ENCODE data around the gene SLC35E4. TPM values are rescaled to one million over a fixed set of nuclear protein-coding genes. Genes with fewer than 3 reads are reported as not detected.
"Not testable (repeated sequence)": the region's sequence is repeated elsewhere in the genome, so short reads cannot be mapped to it uniquely, and the experiment has no call there.

SLC35E4 gene
- total and polyA plus RNA-seq, 7 experiments from 2014 or later = 0.85 to 5.2 (median 2.3) TPM

DNA sequence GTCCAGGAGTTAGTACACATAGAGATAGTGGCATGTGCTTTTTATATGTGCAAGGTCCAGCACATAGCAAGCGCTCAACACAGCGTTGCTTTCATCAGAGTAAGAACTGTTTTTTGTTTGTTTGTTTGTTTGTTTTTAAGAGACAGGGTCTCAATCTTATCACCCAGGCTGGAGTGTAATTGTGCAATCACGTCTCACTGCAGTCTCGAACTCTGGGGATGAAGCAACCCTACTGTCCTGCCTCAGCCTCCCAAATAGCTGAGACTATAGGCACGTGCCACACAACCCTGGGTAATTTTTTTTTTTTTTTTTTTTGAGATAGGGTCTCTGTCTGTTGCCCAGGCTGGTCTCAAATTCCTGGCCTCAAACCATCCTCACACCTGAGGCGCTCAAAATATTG, 17.8 kb upstream of the SLC35E4 start:
- Mint-ChIP-seq H3K27ac (no peak overlapping the region), H3K4me3 (no peak overlapping the region)
- CTCF ChIA-PET = no interaction called here

GRCh38 chr22:30619909-30620308, 15.7 kb upstream of the SLC35E4 start:
- DNase-seq; H3K4me3 ChIP-seq (ENCODE audit: low read length); H3K27me3 ChIP-seq (ENCODE audit: control insufficient read depth in 2 of 2, insufficient read depth in 2 of 2, low read length in 2 of 2); H3K27me3 Mint-ChIP-seq; H3K9me3 Mint-ChIP-seq; H3K4me3 Mint-ChIP-seq; H3K27ac Mint-ChIP-seq; ATAC-seq; H3K36me3 ChIP-seq (ENCODE audit: control insufficient read depth in 2 of 3, insufficient read depth in 3 of 3, low read length in 3 of 3); H3K36me3 Mint-ChIP-seq; intact Hi-C loops (cut with micrococcal nuclease); POLR2A ChIA-PET; H3K4me1 ChIP-seq (ENCODE audit: control insufficient read depth in 2 of 2, insufficient read depth in 2 of 2, low read length in 2 of 2); H3K27ac ChIP-seq (ENCODE audit: low read depth, low read length); H3K4me1 Mint-ChIP-seq; H3K9me3 ChIP-seq (ENCODE audit: control insufficient read depth in 2 of 3, low read length in 3 of 3): not testable (repeated sequence)
- CTCF ChIA-PET = interaction anchor here (0.6 to 1.0 kb wide), 3 partner anchors 13 to 222 kb away, joined by 3 to 6 read pairs (median 3); no protein-coding TSS in a partner anchor

More for the DNA sequence above, 17.8 kb upstream of the SLC35E4 start:
- Histone ChIP-seq H3K4me1 (ENCODE audit: control insufficient read depth in 2 of 2, insufficient read depth in 2 of 2, low read length in 2 of 2) (no peaks in the 10 kb centered on the region), H3K27ac (ENCODE audit: low read depth, low read length) (no peak overlapping the region), H3K27me3 (ENCODE audit: control insufficient read depth in 2 of 2, insufficient read depth in 2 of 2, low read length in 2 of 2) (no peaks in the 10 kb centered on the region), H3K36me3 (ENCODE audit: control insufficient read depth in 2 of 3, insufficient read depth in 3 of 3, low read length in 3 of 3) (no peaks in the 10 kb centered on the region), H3K4me3 (ENCODE audit: low read length) (no peak overlapping the region), H3K9me3 (ENCODE audit: control insufficient read depth in 2 of 3, low read length in 3 of 3) (no peaks in the 10 kb centered on the region)
- DNase-seq (no peak), ATAC-seq (no peak)
- Mint-ChIP-seq H3K4me1 (peaks cover 0 to 2% (median 0%) of the 10 kb centered on the region in 7 donors), H3K36me3 (peaks cover 0 to 3% (median 0%) of the 10 kb centered on the region in 5 donors), H3K27me3 (no peaks in the 10 kb centered on the region), H3K9me3 (no peaks in the 10 kb centered on the region)
- POLR2A ChIA-PET = no interaction called here
- intact Hi-C loops (cut with micrococcal nuclease) = no loop called here

- no peaks in the 10 kb centered on the region for H3K27me3 Mint-ChIP-seq
- intact Hi-C loops (cut with micrococcal nuclease) = no loop called here
- Histone ChIP-seq H3K4me1 (ENCODE audit: control insufficient read depth in 2 of 2, insufficient read depth in 2 of 2, low read length in 2 of 2) (no peaks in the 10 kb centered on the region), H3K9me3 (ENCODE audit: control insufficient read depth in 2 of 3, low read length in 3 of 3) (no peaks in the 10 kb centered on the region), H3K4me3 (ENCODE audit: low read length) (no peak overlapping the region), H3K27ac (ENCODE audit: low read depth, low read length) (no peak overlapping the region), H3K36me3 (ENCODE audit: control insufficient read depth in 2 of 3, insufficient read depth in 3 of 3, low read length in 3 of 3) (no peaks in the 10 kb centered on the region), H3K27me3 (ENCODE audit: control insufficient read depth in 2 of 2, insufficient read depth in 2 of 2, low read length in 2 of 2) (no peaks in the 10 kb centered on the region)
- H3K36me3 Mint-ChIP-seq = no peaks in the 10 kb centered on the region
- ChIA-PET CTCF (interaction anchor here (0.6 kb wide), 1 partner anchor 293 kb away, joined by 5 read pairs; no protein-coding TSS in a partner anchor), POLR2A (no interaction called here)
- no peaks in the 10 kb centered on the region for H3K4me1 Mint-ChIP-seq
- H3K9me3 Mint-ChIP-seq = no peaks in the 10 kb centered on the region
- no peak overlapping the region for H3K4me3 Mint-ChIP-seq
- ATAC-seq (no peak), DNase-seq (no peak)
- no peak overlapping the region for H3K27ac Mint-ChIP-seq
Measured at GRCh38 chr22:30626413-30626812, 9.2 kb upstream of the SLC35E4 start.

DNA sequence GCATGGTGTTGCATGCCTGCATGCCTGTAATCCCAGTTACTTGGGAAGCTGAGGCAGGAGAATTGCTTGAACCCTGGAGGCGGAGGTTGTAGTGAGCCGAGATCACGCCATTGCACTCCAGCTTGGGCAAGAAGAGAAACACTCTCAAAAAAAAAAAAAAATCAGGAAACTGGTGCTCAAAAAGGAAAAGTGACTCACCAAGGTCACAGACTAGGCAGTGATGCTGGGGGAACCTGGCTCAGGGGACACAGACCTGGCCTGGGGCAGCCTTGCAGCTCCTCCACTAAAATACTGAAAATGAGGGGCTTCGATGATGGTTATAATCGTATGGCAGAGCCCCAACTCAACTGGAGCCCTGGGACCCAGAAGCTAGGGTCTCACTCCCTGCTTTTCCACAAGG, 8.1 kb upstream of the SLC35E4 start:
- POLR2A ChIA-PET = no interaction called here
- H3K4me1 Mint-ChIP-seq = no peaks in the 10 kb centered on the region
- H3K4me3 Mint-ChIP-seq = no peak overlapping the region
- Histone ChIP-seq H3K9me3 (ENCODE audit: control insufficient read depth in 2 of 3, low read length in 3 of 3) (no peaks in the 10 kb centered on the region), H3K27me3 (ENCODE audit: control insufficient read depth in 2 of 2, insufficient read depth in 2 of 2, low read length in 2 of 2) (no peaks in the 10 kb centered on the region), H3K36me3 (ENCODE audit: control insufficient read depth in 2 of 3, insufficient read depth in 3 of 3, low read length in 3 of 3) (no peaks in the 10 kb centered on the region), H3K27ac (ENCODE audit: low read depth, low read length) (no peak overlapping the region), H3K4me3 (ENCODE audit: low read length) (no peak overlapping the region), H3K4me1 (ENCODE audit: control insufficient read depth in 2 of 2, insufficient read depth in 2 of 2, low read length in 2 of 2) (no peaks in the 10 kb centered on the region)
- CTCF ChIA-PET = no interaction called here
- ATAC-seq (no peak), DNase-seq (no peak)
- H3K36me3 Mint-ChIP-seq = no peaks in the 10 kb centered on the region
- intact Hi-C loops (cut with micrococcal nuclease) = no loop called here
- no peaks in the 10 kb centered on the region for H3K9me3 Mint-ChIP-seq
- no peak overlapping the region for H3K27ac Mint-ChIP-seq
- H3K27me3 Mint-ChIP-seq = no peaks in the 10 kb centered on the region

DNA sequence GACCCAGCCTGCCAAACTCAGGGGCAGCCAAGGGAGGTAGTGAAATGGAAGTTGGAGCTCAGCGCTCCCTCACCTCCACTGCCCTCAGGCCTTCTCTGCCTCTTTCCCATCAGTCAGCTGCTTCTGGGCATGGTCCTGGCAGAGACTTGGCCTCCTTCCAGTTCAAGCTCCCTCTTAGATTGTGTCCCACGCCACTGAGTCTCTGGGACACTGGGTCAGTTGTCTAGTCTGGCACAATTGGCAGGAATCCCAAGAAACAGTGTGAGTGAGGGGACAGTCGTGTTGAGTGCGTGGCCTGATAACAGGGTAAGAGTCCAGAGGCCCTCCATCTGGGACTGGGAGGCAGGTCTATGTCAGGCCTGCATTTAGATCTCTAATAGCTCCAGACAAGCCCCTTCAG, 7.1 kb upstream of the SLC35E4 start:
- Histone ChIP-seq H3K9me3 (ENCODE audit: control insufficient read depth in 2 of 3, low read length in 3 of 3) (no peaks in the 10 kb centered on the region), H3K4me3 (ENCODE audit: low read length) (no peak overlapping the region), H3K4me1 (ENCODE audit: control insufficient read depth in 2 of 2, insufficient read depth in 2 of 2, low read length in 2 of 2) (no peaks in the 10 kb centered on the region), H3K36me3 (ENCODE audit: control insufficient read depth in 2 of 3, insufficient read depth in 3 of 3, low read length in 3 of 3) (no peaks in the 10 kb centered on the region), H3K27me3 (ENCODE audit: control insufficient read depth in 2 of 2, insufficient read depth in 2 of 2, low read length in 2 of 2) (no peaks in the 10 kb centered on the region), H3K27ac (ENCODE audit: low read depth, low read length) (no peak overlapping the region)
- ChIA-PET CTCF (no interaction called here), POLR2A (no interaction called here)
- Mint-ChIP-seq H3K27me3 (no peaks in the 10 kb centered on the region), H3K4me1 (no peaks in the 10 kb centered on the region), H3K4me3 (no peak overlapping the region), H3K36me3 (no peaks in the 10 kb centered on the region), H3K27ac (no peak overlapping the region), H3K9me3 (no peaks in the 10 kb centered on the region)
- DNase-seq = no peak
- no peak for ATAC-seq
- intact Hi-C loops (cut with micrococcal nuclease) = no loop called here

DNA sequence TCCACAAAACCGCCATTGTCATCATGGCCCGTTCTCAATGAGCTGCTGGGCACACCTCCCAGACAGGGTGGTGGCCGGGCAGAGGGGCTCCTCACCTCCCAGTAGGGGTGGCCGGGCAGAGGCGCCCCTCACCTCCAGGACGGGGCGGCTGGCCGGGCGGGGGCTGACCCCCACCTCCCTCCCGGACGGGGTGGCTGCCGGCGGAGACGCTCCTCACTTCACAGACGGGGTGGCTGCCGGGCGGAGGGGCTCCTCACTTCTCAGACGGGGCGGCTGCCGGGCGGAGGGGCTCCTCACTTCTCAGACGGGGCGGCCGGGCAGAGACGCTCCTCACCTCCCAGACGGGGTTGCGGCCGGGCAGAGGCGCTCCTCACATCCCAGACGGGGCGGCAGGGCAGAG, 4.1 kb upstream of the SLC35E4 start:
- H3K27me3 Mint-ChIP-seq; H3K4me3 ChIP-seq (ENCODE audit: low read length); CTCF ChIA-PET; DNase-seq; H3K27ac Mint-ChIP-seq; H3K27ac ChIP-seq (ENCODE audit: low read depth, low read length); H3K27me3 ChIP-seq (ENCODE audit: control insufficient read depth in 2 of 2, insufficient read depth in 2 of 2, low read length in 2 of 2); ATAC-seq; H3K36me3 ChIP-seq (ENCODE audit: control insufficient read depth in 2 of 3, insufficient read depth in 3 of 3, low read length in 3 of 3); H3K4me3 Mint-ChIP-seq; H3K36me3 Mint-ChIP-seq; POLR2A ChIA-PET; H3K9me3 ChIP-seq (ENCODE audit: control insufficient read depth in 2 of 3, low read length in 3 of 3); H3K9me3 Mint-ChIP-seq: not testable (repeated sequence)
- peaks cover 6 to 17% of the 10 kb centered on the region in 2 donors for H3K4me1 ChIP-seq (ENCODE audit: control insufficient read depth in 2 of 2, insufficient read depth in 2 of 2, low read length in 2 of 2)
- intact Hi-C loops (cut with micrococcal nuclease) = loop anchor here in 1 of 2 donors (5.0 kb wide), 1 partner anchor 111 kb away; no protein-coding TSS in a partner anchor
- peaks cover 7 to 18% (median 15%) of the 10 kb centered on the region in 7 donors for H3K4me1 Mint-ChIP-seq
